Activated T-helper 1 cell treated with anti-CD3 and anti-CD28 coated beads, Interleukin-2, amount 50 U/mL, for 16 hours (primary cell): ENCODE measurements around the gene CDH2.

Source experiments
- DNase-seq, 2 donors: peaks; one replicate each; pipeline ENCODE4 v3.0.0-alpha.2; 2020; ENCODE audit warnings: low read depth in 1 of 2, low spot score in 1 of 2

CDH2 gene

DNA sequence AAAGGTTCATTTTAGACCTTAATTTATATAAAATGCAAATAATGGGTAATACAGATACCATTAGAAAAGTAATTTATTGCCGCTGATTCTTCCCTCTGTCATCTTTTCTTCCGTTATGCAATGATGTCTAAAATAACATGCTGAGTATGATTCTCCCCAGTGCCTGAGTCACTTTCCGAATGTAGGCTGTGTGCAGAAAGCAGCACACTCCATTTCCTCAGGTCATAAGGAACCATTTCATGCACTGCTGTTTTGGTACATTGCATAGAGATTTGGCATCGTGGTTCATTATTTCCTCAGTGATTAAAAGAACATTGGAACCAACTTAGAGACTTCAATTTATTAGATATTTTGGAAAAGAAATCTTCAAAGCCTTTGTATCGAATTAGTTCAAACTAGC, 173.5 kb downstream of the CDH2 start:
- DNase-seq = no peak

DNA sequence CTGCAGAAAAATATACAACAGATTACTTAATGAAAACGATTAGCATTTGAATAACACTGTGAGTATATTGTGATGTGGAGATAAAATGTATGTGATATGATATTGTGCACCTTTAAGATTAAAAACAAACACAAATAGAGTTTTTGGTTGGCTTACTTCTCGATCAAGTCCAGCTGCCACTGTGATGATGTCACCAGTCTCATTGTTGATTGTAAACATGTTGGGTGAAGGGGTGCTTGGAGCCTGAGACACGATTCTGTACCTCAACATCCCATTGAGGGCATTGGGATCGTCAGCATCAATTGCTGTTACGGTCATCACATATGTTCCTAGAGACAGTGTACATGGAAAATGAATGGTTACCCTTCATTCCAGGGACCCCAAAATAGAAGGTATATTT, 174.1 kb downstream of the CDH2 start:
- no peak for DNase-seq

- no peak for DNase-seq
Observed at GRCh38 chr18:27996801-27997272, 180.1 kb downstream of the CDH2 start.

DNA sequence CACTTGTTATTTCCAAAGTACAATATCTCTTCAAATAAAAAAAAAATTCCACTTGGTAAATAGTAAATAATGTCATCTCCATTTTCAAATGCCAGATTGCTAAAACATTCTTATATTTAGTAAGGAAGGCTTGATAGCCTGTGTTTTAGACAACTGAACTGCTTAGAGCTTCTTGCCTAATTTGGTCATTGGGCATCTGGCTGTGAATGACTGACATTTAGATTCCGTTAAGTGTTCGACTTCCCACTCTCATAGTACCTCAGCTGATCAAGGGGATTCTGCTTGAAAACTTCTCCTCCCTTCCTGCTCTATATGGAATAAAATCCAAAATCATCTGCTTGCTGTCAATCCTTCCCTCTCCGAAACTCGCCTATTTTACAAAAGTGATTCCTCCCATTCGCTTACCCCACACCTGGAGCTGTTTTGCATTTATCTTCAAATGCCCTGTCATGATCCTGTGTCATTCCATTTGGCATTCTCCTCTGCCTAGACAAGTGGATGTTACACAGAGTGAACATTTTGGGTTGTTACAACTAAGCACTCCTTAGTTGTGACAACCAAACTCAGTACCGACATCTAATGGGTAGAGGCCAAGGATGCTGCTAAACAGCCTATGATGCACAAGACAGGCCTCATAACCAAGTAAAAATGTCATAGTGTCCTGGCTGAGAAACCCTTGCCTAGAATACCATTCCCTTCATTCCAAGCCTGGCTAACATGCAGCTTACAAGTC, 181.0 kb downstream of the CDH2 start:
- DNase-seq = no peak

DNA sequence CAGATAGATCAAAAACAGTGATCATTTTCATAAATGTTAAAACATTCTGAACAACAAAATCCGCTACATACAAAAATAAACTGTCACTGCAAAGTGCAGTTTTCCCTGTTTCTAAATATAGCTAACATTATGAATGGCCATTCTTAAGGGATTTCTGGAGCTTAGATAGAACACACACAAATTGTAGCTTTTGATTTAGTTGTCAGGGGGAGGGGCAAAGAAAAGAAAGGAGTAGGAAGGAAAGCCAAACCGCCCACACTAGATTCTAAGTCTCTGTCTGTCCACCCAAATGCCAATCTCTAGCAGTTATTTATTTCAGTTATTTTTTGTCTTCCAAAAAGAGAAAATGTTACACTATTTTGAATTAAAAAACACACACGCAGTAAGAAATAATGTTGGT, 182.4 kb downstream of the CDH2 start:
- DNase-seq = no peak

DNA sequence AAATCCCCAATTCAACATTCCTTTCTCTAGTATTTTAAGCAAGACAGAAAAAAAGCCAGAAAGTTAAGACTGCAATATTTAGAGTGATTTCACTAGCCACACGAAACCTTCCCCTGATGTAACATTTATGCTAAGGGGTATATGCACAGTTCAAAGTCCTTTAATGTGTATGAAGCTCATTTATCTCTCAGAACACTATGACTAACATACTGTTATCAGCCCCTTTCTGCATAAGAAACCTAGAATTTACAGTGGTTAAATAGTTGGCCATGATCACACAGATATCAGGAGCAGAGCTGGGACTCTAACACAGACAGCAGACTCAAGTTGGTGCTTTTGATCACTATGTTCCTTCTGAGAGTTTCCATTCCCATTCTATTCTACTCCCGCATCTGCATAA, 185.5 kb downstream of the CDH2 start:
- no peak for DNase-seq

DNA sequence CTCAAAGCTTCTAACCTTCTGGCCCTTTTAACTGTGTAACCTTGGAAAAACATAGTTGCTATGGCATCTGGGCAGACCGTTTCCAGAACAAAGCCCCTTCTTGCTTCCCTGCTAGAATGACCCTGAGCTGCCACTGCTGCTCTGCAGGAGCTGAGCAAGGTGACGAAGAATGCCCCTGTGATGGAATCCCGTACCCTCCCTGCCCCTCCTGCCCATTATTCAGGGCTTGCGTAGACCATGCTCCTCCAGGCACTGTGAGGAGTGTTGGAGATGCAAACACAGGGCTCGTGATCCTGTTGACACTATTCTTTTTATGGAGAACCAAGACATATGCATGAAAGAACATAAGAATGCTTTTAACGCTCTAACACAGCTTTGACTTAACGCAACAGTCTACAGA, 191.1 kb downstream of the CDH2 start:
- no peak for DNase-seq

DNA sequence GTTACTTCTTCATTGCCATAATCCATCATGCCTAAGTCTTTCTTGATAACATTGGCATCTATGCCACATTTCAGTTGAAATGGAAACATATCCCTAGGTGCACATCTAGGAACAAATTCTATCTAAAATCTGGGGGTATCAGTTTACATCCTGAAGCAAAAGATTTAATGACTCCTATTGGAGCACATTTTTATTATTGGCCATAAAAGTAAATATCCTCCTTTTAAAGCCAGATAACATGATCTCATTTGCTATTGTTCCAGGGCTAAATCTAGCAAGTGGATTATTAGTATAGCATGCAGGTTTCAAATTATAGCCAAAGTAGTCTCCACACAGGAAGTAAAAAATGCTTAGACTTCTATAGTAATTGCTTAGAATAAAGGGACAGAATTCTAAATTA, 193.2 kb downstream of the CDH2 start:
- no peak for DNase-seq

- no peak for DNase-seq
Observed at GRCh38 chr18:27976806-27977408, 200.0 kb downstream of the CDH2 start.

DNA sequence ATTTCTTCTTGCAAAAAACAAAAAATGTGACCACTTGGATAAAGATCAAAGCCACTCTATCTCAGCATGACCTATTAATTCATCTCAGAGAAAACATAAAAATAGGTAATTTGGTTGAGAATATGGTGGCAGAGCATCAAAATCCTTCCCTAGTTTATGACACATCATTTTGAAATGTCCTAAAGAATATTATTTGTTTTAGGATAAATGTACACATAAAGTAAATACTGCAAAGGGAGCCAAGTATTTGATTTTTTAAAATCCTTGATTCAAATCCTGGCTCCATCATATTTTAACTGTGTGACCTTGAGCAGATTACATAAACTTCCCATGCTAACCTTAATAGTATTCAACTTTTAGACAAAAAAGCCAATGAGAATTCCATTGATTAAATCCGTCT, 206.6 kb downstream of the CDH2 start:
- DNase-seq = no peak

GRCh38 chr18:27969206-27969605, 207.7 kb downstream of the CDH2 start:
- DNase-seq = no peak

GRCh38 chr18:27967913-27968824, 208.8 kb downstream of the CDH2 start:
- DNase-seq = no peak

GRCh38 chr18:27966881-27967280, 210.0 kb downstream of the CDH2 start:
- no peak for DNase-seq

- no peak for DNase-seq
Observed at GRCh38 chr18:27964811-27965210, 212.1 kb downstream of the CDH2 start.

DNA sequence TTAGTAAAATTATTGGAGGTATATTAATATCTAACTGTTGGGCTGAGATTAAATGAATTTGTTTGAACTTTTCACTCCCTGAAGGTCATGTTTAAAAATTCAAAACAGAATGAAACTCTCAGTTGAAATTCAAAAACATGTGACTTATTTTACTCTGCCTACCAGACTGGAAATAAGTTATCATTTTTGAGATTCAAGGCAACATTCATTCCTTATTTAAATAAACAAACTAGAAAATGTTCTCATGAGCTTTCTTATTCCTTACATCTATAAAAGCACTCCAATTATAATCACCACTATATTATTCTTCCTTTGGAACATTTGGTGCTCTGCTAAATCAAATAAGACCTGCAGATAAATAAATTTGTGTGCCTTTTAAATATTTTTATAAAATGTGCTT, 217.8 kb downstream of the CDH2 start:
- DNase-seq = no peak

- no peak for DNase-seq
Observed at GRCh38 chr18:27956001-27956640, 220.8 kb downstream of the CDH2 start.

GRCh38 chr18:27954226-27954625, 222.7 kb downstream of the CDH2 start:
- no peak for DNase-seq

DNA sequence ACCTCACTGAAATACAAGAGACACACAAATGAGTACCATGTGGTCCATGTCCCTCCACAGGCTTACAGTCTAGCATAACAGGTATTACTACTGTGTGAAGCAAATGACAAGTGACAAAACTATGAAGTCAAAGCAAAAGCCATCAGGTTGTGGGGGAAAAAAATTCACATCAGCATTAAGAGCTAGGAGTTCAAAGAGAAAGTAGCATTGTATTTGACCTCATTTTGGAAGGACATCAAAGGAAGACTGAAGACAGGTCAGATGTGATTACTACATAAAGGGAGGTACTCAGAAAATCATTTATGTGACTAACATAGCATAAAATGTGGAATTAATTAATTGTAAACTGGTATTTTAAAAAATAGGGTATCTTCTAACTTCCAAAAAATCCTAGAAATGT, 224.2 kb downstream of the CDH2 start:
- DNase-seq = no peak

DNA sequence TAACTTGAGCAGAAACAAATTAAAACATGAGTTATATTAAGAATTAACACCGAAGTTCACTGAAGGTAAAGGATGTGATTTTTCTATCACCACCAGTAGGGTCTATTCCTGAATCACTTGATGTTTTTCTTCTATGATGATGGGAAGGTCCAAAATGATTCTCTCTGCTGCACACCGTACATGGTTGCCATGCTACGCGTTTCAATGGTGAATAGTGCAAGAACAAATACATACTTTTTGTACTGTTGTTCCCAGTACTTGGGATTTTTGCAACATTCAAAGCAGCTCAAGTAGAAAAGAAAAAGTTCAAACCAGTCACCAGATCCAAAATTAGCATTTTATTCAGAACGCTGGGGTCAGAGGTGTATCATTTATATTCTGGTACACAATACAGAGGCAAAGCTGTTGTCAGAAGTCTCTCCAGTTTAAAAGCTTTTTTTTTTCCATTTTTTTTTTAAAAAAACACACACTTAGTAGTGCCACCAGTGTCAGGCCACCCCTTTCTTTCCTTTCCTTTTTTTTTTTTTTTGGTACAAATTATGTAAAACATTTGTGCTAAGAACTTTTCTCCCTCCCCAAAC, 226.2 kb downstream of the CDH2 start:
- no peak for DNase-seq

DNA sequence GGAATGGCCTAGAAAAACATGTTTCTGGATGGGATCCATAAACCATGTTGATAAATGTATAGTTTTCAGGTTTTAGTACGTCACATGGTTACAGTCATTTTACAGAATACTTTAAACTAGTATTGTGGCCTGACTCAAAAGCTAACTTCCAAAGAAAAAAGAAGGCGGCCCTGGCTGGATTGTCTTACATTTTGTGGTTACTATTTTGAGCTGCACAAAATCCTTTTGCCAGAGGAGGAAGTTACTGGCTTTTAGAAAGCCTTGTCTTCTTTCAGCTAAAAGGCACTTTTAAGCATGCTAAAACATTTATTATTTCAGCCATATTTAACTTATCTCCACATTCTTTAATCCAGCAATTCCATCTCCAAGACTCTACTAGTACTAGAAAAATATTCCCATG, 227.9 kb downstream of the CDH2 start:
- no peak for DNase-seq

DNA sequence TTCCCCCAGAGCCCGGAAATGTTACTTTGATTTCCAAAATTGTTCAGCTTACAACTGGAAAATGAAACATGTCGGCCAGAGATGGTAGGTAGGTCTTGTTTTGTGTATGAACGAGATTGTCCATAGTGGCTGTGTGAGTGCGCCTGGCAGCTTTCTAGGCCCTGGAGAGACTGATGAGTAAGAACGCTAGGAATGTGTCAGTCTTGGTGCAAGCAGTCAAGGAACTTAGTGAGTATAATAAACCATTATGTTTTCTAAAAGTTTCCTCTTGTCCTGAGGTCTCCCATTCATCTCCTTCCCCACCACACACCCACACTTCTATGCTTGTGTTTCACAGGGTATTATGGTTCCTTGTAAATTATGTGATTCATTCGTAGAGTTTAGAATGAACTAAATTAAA, 234.2 kb downstream of the CDH2 start:
- no peak for DNase-seq
